B cell (primary cell): ENCODE measurements around the gene PLEKHA5. TPM values are rescaled to one million over a fixed set of nuclear protein-coding genes. Genes with fewer than 3 reads are reported as not detected.

ENCODE experiments used
- ATAC-seq: fragments of 200-7000 bp; cut with Tn5 transposase; one replicate; pipeline ENCODE4 v1.10.0; 2021; ENCODE audit warnings: low read depth, mild to moderate bottlenecking, moderate number of reproducible peaks, moderate library complexity
- CTCF ChIA-PET: fragments of 350-600 bp; sonication (Branson Sonifier 250); formaldehyde crosslinking; loops from one replicate; lab custom pipeline; 2021; ENCODE audit warnings: antibody characterized with exemption, inconsistent platforms; lab: Charles Lee
- POLR2A ChIA-PET: fragments of 350-600 bp; sonication (Branson Sonifier 250); formaldehyde crosslinking; loops from one replicate; lab custom pipeline; 2021; ENCODE audit warnings: antibody characterized with exemption; lab: Charles Lee
- DNase-seq: peaks from one replicate; pipeline ENCODE4 v3.0.0; 2013
- H2AFZ ChIP-seq: 2 replicates; pipeline ENCODE4 v1.6.1; 2012; ENCODE audit warnings: mild to moderate bottlenecking, low read depth, low read length; ENCODE audit not compliant: insufficient read depth, poor library complexity, severe bottlenecking
- H3K27ac ChIP-seq, 2 donors: 1 replicate in 1 of 2; 2 replicates in 1 of 2; pipeline ENCODE4 v1.5.1; 2012 to 2013; ENCODE audit warnings: low read length in 2 of 2, mild to moderate bottlenecking in 2 of 2, moderate library complexity in 1 of 2
- H3K27me3 ChIP-seq, 4 experiments: fragments of 200-600 bp in 1 of 4; sonication (generic) in 1 of 4; replicated peaks in 1 of 4; 1 replicate in 2 of 4; 2 replicates in 2 of 4; pipeline versions ENCODE4 v1.6.1 to v1.7.0; 2013 to 2016; ENCODE audit warnings: low read length in 3 of 4, mild to moderate bottlenecking in 2 of 4, mixed read lengths in 1 of 4, moderate library complexity in 1 of 4; ENCODE audit not compliant: insufficient read depth in 4 of 4, control insufficient read depth in 3 of 4; ENCODE audit errors: control extremely low read depth in 1 of 4
- H3K36me3 ChIP-seq, 2 experiments: replicated peaks in 1 of 2; 1 replicate in 1 of 2; 2 replicates in 1 of 2; pipeline versions ENCODE4 v1.6.1 to v1.7.1; 2013; ENCODE audit warnings: low read length in 1 of 2; ENCODE audit not compliant: insufficient read depth in 2 of 2, control insufficient read depth in 1 of 2; ENCODE audit errors: control extremely low read depth in 1 of 2, extremely low read depth in 1 of 2
- H3K4me1 ChIP-seq, 2 donors: fragments of 200-600 bp in 1 of 2; sonication (generic) in 1 of 2; 1 replicate in 1 of 2; 2 replicates in 1 of 2; pipeline versions ENCODE4 v1.5.1 to v1.6.1; 2013 to 2017; ENCODE audit warnings: low read length in 2 of 2; ENCODE audit not compliant: control insufficient read depth in 2 of 2, insufficient read depth in 2 of 2
- H3K4me2 ChIP-seq: replicated peaks from 2 replicates; pipeline ENCODE3; 2012; ENCODE audit warnings: mild to moderate bottlenecking, low read depth, low read length; ENCODE audit not compliant: poor library complexity, severe bottlenecking
- H3K4me3 ChIP-seq, 5 experiments: fragments of 200-600 bp in 1 of 5; sonication (generic) in 1 of 5; 1 replicate in 3 of 5; 2 replicates in 2 of 5; pipeline versions ENCODE4 v1.5.1 to v1.7.0; 2011 to 2016; ENCODE audit warnings: low read length in 4 of 5, mild to moderate bottlenecking in 4 of 5, low read depth in 2 of 5, control low read depth in 1 of 5, moderate library complexity in 1 of 5; ENCODE audit not compliant: insufficient read depth in 1 of 5; ENCODE audit errors: control extremely low read depth in 1 of 5, extremely low read depth in 1 of 5
- H3K79me2 ChIP-seq: fragments of 200-600 bp; sonication (generic); one replicate; pipeline ENCODE4 v1.6.0; 2016; ENCODE audit warnings: low read length; ENCODE audit not compliant: control insufficient read depth, insufficient read depth
- H3K9ac ChIP-seq: fragments of 200-600 bp; sonication (generic); 2 replicates; pipeline ENCODE4 v1.6.1; 2017; ENCODE audit warnings: mild to moderate bottlenecking, low read length, moderate library complexity
- H3K9me3 ChIP-seq, 3 donors: one replicate each; pipeline versions ENCODE4 v1.6.1 to v1.7.1; 2013; ENCODE audit warnings: low read length in 2 of 3; ENCODE audit not compliant: control insufficient read depth in 2 of 3, insufficient read depth in 1 of 3; ENCODE audit errors: control extremely low read depth in 1 of 3
- H4K20me1 ChIP-seq: 2 replicates; pipeline ENCODE4 v1.6.0; 2012; ENCODE audit warnings: mild to moderate bottlenecking, low read length; ENCODE audit not compliant: insufficient read depth, control insufficient read depth, poor library complexity, severe bottlenecking
- H3K27ac Mint-ChIP-seq: one replicate; pipeline ENCODE4 v1.8.0; 2021; ENCODE audit warnings: mixed read lengths
- H3K27me3 Mint-ChIP-seq: one replicate; pipeline ENCODE4 v1.8.0; 2021; ENCODE audit warnings: mixed read lengths
- H3K4me1 Mint-ChIP-seq: one replicate; pipeline ENCODE4 v1.8.0; 2021; ENCODE audit warnings: mixed read lengths
- H3K4me3 Mint-ChIP-seq: one replicate; pipeline ENCODE4 v1.8.0; 2021; ENCODE audit warnings: mixed read lengths
- H3K9me3 Mint-ChIP-seq: one replicate; pipeline ENCODE4 v1.8.0; 2022; ENCODE audit warnings: mixed read lengths; ENCODE audit not compliant: insufficient read depth
- CTCF ChIP-seq: fragments of 200-600 bp; IDR thresholded peaks from one replicate; pipeline ENCODE4 v1.8.0; 2022; ENCODE audit warnings: antibody characterized with exemption, mild to moderate bottlenecking
- EZH2 ChIP-seq: IDR thresholded peaks from 2 replicates; pipeline ENCODE4 v1.6.1; 2012; ENCODE audit warnings: borderline replicate concordance, low read depth, mild to moderate bottlenecking, moderate library complexity, low read length; ENCODE audit not compliant: insufficient read depth, poor library complexity, severe bottlenecking
- WGBS: methylation state at CpG from one replicate; pipeline ENCODE4 v1.1.5; 2013; ENCODE audit warnings: missing lambda C conversion rate; ENCODE audit not compliant: insufficient coverage; 5-methylcytosine and 5-hydroxymethylcytosine counted together
- intact Hi-C: fragments of 100-400 bp; cut with micrococcal nuclease; formaldehyde crosslinking; loops from one replicate; pipeline ENCODE4 v1.10.0; 2022
- polyA plus RNA-seq: library from polyadenylated mRNA; depleted of rRNA; stranded (reverse); fragments of >200 nt; gene quantifications from 2 replicates; pipeline ENCODE4 v1.2.3, GENCODE V29; 2012
- total RNA-seq, 2 donors: library from RNA; stranded (reverse); fragments of 120-200 nt in 1 of 2; gene quantifications; 1 replicate in 1 of 2; 2 replicates in 1 of 2; pipeline versions ENCODE4 v1.2.3 to v1.2.4, GENCODE V29; 2013 to 2022

Gene PLEKHA5
- total and polyA plus RNA-seq, 2 donors (not counting 1 experiment from before 2014, with no cell fraction given): 0.03 to 0.22 TPM

- WGBS: 86% methylated on average over 3 of the region's 9 CpGs
Observed at GRCh38 chr12:19382563-19382962, 253.0 kb downstream of the PLEKHA5 start.

GRCh38 chr12:19387161-19387560 lies 257.6 kb downstream of the PLEKHA5 start:
- no peaks in the 10 kb centered on the region for H3K27me3 ChIP-seq
- no peaks in the 10 kb centered on the region for H4K20me1 ChIP-seq
- no peak overlapping the region for H3K4me3 ChIP-seq
- intact Hi-C loops: no loop called here
- Mint-ChIP-seq H3K27me3 (peaks cover 3% of the 10 kb centered on the region), H3K27ac (no peak overlapping the region), H3K4me3 (no peak overlapping the region), H3K4me1 (no peaks in the 10 kb centered on the region), H3K9me3 (no peaks in the 10 kb centered on the region)
- H3K79me2 ChIP-seq: no peaks in the 10 kb centered on the region
- H3K4me1 ChIP-seq: no peaks in the 10 kb centered on the region
- H3K36me3 ChIP-seq: no peaks in the 10 kb centered on the region
- H3K9ac ChIP-seq: no peak overlapping the region
- ChIA-PET CTCF (no interaction called here), POLR2A (no interaction called here)
- TF ChIP-seq CTCF (no peak), EZH2 (no peak)
- no peak for DNase-seq
- no peaks in the 10 kb centered on the region for H3K9me3 ChIP-seq
- H3K27ac ChIP-seq: no peak overlapping the region
- WGBS: no CpG with 5 or more reads among the region's 2 CpGs
- no peak overlapping the region for H3K4me2 ChIP-seq
- ATAC-seq: no peak
- H2AFZ ChIP-seq: no peak overlapping the region

More at GRCh38 chr12:19382563-19382962, 253.0 kb downstream of the PLEKHA5 start:
- H3K4me1 ChIP-seq: no peaks in the 10 kb centered on the region
- no peaks in the 10 kb centered on the region for H4K20me1 ChIP-seq
- H3K4me2 ChIP-seq: no peak overlapping the region
- Mint-ChIP-seq H3K4me1 (no peaks in the 10 kb centered on the region), H3K27ac (no peak overlapping the region), H3K27me3 (no peaks in the 10 kb centered on the region), H3K9me3 (no peaks in the 10 kb centered on the region), H3K4me3 (no peak overlapping the region)
- no peak for ATAC-seq
- TF ChIP-seq CTCF (no peak), EZH2 (no peak)
- no peak overlapping the region for H3K4me3 ChIP-seq
- intact Hi-C loops: no loop called here
- no peak overlapping the region for H2AFZ ChIP-seq
- H3K36me3 ChIP-seq: no peaks in the 10 kb centered on the region
- no peak for DNase-seq
- ChIA-PET POLR2A (no interaction called here), CTCF (no interaction called here)
- H3K27ac ChIP-seq: no peak overlapping the region
- no peak overlapping the region for H3K9ac ChIP-seq
- no peaks in the 10 kb centered on the region for H3K79me2 ChIP-seq
- no peaks in the 10 kb centered on the region for H3K27me3 ChIP-seq
- no peaks in the 10 kb centered on the region for H3K9me3 ChIP-seq
